ENCODE data around the gene HAAO. TPM values are rescaled to one million over a fixed set of nuclear protein-coding genes. Genes with fewer than 3 reads are reported as not detected.

Gene HAAO
- total RNA-seq, 1 experiment from 2014 or later, result 8.0 TPM

DNA sequence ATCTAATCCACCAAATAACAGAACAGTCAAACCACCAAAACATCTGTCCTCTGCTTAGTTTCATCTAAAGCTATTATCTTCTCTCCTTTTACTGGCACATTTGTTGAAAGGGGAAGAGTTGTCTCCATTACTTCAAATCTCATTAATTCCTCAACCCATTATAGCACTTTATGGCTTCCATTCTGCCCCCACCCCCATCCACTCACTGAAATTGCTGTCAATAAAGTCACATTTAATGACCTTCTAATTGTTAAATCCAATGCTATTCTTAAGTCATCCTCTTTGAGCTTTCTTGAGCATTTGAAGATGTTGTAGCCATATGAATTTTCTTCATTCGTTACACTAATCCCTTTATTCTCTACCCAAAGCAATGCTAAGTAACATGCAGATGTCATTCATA is 33.6 kb downstream of the HAAO start:
- no peak overlapping the region for H3K27ac Mint-ChIP-seq
- no peaks in the 10 kb centered on the region for H3K27me3 Mint-ChIP-seq (ENCODE audit: low read depth)
- CTCF ChIA-PET, result interaction anchor here (1.0 to 2.0 kb wide), 2 partner anchors 35 to 373 kb away, joined by 3 to 5 read pairs; no protein-coding TSS in a partner anchor
- H3K4me3 Mint-ChIP-seq, result no peak overlapping the region
- no peak for DNase-seq (ENCODE audit: low spot score)
- POLR2A ChIA-PET, result no interaction called here
- no peak for ATAC-seq
- TF ChIP-seq, protein P1, sequence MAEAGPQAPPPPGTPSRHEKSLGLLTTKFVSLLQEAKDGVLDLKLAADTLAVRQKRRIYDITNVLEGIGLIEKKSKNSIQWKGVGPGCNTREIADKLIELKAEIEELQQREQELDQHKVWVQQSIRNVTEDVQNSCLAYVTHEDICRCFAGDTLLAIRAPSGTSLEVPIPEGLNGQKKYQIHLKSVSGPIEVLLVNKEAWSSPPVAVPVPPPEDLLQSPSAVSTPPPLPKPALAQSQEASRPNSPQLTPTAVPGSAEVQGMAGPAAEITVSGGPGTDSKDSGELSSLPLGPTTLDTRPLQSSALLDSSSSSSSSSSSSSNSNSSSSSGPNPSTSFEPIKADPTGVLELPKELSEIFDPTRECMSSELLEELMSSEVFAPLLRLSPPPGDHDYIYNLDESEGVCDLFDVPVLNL (CRISPR knock-in tag; IDR thresholded peaks at IDR 0.05; ENCODE audit: borderline replicate concordance, low read depth), result no peak
- no peak for TF ChIP-seq MXD4 (CRISPR knock-in tag; IDR thresholded peaks at IDR 0.05; ENCODE audit: borderline replicate concordance)
- no peak for TF ChIP-seq KAT7 (CRISPR knock-in tag; IDR thresholded peaks at IDR 0.05; ENCODE audit: borderline replicate concordance)
- no peak for TF ChIP-seq ZBTB21 (CRISPR knock-in tag; IDR thresholded peaks at IDR 0.05; ENCODE audit: borderline replicate concordance)
- no peak for TF ChIP-seq SMAD4 (CRISPR knock-in tag; IDR thresholded peaks at IDR 0.05)
- TF ChIP-seq, protein P2, sequence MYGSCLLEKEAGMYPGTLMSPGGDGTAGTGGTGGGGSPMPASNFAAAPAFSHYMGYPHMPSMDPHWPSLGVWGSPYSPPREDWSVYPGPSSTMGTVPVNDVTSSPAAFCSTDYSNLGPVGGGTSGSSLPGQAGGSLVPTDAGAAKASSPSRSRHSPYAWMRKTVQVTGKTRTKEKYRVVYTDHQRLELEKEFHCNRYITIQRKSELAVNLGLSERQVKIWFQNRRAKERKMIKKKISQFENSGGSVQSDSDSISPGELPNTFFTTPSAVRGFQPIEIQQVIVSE (CRISPR knock-in tag; IDR thresholded peaks at IDR 0.05; ENCODE audit: borderline replicate concordance), result no peak
- TF ChIP-seq, protein P3, sequence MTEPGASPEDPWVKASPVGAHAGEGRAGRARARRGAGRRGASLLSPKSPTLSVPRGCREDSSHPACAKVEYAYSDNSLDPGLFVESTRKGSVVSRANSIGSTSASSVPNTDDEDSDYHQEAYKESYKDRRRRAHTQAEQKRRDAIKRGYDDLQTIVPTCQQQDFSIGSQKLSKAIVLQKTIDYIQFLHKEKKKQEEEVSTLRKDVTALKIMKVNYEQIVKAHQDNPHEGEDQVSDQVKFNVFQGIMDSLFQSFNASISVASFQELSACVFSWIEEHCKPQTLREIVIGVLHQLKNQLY (CRISPR knock-in tag; IDR thresholded peaks at IDR 0.05), result no peak
- peaks cover 3% of the 10 kb centered on the region; the same call in 1 of the 2 replicates for H3K36me3 Mint-ChIP-seq
- H3K9me3 Mint-ChIP-seq, result no peaks in the 10 kb centered on the region
- peaks cover 11% of the 10 kb centered on the region for H3K4me1 Mint-ChIP-seq

DNA sequence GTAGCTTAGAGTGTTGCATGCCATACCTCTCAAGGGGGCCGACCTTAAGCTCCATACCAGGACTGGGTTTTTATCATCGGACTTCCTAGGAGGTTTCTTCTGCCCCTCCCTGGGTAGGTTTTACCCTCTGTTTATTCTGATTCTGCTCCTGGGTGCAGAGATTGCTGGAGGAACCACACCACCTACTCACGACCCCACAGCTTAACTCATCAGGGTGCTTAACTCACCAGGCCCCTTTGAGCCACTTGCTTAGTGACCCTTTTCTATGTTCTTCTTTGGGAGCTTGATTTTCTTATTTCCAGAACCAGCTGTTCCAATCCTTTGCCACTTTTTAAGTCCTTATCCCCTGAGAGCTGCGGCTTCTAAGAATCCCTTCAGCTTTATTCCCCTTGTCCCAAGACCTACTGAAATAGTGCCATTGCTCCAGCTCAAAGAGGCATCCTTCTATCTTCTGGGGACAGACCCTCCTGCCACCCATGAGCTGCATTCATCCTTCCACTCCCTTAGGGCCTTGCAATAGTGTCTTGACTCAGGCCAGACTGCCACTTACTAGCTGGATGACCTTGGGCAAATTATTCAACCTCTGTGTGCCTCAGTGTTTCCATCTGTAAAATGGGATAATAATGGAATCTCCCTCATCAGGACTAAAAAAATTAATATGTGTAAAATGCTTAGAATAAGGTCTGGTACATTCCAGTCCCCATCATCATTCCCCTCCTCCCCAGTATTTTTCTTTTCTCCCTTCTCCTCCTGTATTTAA is 34.2 kb downstream of the HAAO start:
- Mint-ChIP-seq H3K9me3 (no peaks in the 10 kb centered on the region), H3K36me3 (no peaks in the 10 kb centered on the region; the same call in 1 of the 2 replicates), H3K4me1 (peaks cover 11% of the 10 kb centered on the region), H3K27ac (no peak overlapping the region), H3K27me3 (ENCODE audit: low read depth) (no peaks in the 10 kb centered on the region), H3K4me3 (no peak overlapping the region)
- no peak for DNase-seq (ENCODE audit: low spot score)
- TF ChIP-seq, protein P4, sequence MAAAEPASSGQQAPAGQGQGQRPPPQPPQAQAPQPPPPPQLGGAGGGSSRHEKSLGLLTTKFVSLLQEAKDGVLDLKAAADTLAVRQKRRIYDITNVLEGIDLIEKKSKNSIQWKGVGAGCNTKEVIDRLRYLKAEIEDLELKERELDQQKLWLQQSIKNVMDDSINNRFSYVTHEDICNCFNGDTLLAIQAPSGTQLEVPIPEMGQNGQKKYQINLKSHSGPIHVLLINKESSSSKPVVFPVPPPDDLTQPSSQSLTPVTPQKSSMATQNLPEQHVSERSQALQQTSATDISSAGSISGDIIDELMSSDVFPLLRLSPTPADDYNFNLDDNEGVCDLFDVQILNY (CRISPR knock-in tag; IDR thresholded peaks at IDR 0.05), result no peak
- TF ChIP-seq FOXJ3 (CRISPR knock-in tag; IDR thresholded peaks at IDR 0.05; ENCODE audit: borderline replicate concordance) (no peak), MXD4 (CRISPR knock-in tag; IDR thresholded peaks at IDR 0.05; ENCODE audit: borderline replicate concordance) (no peak)
- POLR2A ChIA-PET, result interaction anchor here (1.2 kb wide), 1 partner anchor 34 kb away, joined by 3 read pairs; the partner anchor contains the start of gene HAAO
- no peak for ATAC-seq
- CTCF ChIA-PET, result interaction anchor here (1.0 to 2.0 kb wide), 3 partner anchors 13 to 372 kb away, joined by 3 to 7 read pairs (median 5); no protein-coding TSS in a partner anchor

DNA sequence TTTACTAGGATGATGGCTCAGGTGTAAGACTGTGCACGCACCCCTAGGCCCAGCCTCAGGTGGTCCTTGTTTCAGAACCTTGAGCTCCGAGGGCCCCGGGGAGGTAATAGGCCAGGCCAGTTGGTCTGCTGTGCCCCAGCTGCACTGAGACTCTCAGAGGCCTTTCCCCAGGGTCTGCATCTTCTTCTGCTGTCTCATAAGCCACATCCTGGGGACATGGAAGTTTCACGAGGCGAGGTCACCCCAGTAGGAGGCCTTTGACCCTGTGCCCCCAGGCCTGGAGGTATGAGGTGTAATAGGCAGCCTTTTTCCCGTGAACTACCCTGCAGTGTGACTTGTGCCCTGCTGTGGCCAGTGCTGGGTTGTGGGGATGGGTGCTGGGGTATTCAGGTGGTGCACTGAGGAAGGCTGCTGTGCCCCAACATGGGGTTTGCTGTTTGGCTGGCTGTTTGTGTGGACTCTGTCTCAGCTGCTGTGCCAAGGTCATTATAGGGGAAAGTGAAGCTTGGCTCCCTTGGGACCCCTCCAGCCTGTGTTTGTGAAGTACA is 35.3 kb downstream of the HAAO start:
- DNase-seq (ENCODE audit: low spot score) (no peak), ATAC-seq (no peak)
- H3K27me3 Mint-ChIP-seq (ENCODE audit: low read depth), result no peaks in the 10 kb centered on the region
- no peaks in the 10 kb centered on the region for H3K36me3 Mint-ChIP-seq
- no peak overlapping the region for H3K4me3 Mint-ChIP-seq
- peaks cover 11% of the 10 kb centered on the region for H3K4me1 Mint-ChIP-seq
- ChIA-PET POLR2A (interaction anchor here (1.2 kb wide), 1 partner anchor 35 kb away, joined by 3 read pairs; the partner anchor contains the start of gene HAAO), CTCF (interaction anchor here (2.0 kb wide), 1 partner anchor 14 kb away, joined by 7 read pairs; no protein-coding TSS in a partner anchor)
- H3K27ac Mint-ChIP-seq, result no peak overlapping the region
- TF ChIP-seq CREM (CRISPR knock-in tag; IDR thresholded peaks at IDR 0.05), result no peak
- no peak for TF ChIP-seq TEAD1 (CRISPR knock-in tag; IDR thresholded peaks at IDR 0.05)
- no peak for TF ChIP-seq EMX1 (CRISPR knock-in tag; IDR thresholded peaks at IDR 0.05)
- no peak for TF ChIP-seq GTF2I (CRISPR knock-in tag; conservative IDR thresholded peaks at IDR 0.05)
- TF ChIP-seq TEAD4 (CRISPR knock-in tag; IDR thresholded peaks at IDR 0.05), result no peak
- TF ChIP-seq SOX15 (CRISPR knock-in tag; IDR thresholded peaks at IDR 0.05), result no peak
- TF ChIP-seq, protein P5, sequence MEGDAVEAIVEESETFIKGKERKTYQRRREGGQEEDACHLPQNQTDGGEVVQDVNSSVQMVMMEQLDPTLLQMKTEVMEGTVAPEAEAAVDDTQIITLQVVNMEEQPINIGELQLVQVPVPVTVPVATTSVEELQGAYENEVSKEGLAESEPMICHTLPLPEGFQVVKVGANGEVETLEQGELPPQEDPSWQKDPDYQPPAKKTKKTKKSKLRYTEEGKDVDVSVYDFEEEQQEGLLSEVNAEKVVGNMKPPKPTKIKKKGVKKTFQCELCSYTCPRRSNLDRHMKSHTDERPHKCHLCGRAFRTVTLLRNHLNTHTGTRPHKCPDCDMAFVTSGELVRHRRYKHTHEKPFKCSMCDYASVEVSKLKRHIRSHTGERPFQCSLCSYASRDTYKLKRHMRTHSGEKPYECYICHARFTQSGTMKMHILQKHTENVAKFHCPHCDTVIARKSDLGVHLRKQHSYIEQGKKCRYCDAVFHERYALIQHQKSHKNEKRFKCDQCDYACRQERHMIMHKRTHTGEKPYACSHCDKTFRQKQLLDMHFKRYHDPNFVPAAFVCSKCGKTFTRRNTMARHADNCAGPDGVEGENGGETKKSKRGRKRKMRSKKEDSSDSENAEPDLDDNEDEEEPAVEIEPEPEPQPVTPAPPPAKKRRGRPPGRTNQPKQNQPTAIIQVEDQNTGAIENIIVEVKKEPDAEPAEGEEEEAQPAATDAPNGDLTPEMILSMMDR (IDR thresholded peaks at IDR 0.05), result no peak
- TF ChIP-seq, protein P6, sequence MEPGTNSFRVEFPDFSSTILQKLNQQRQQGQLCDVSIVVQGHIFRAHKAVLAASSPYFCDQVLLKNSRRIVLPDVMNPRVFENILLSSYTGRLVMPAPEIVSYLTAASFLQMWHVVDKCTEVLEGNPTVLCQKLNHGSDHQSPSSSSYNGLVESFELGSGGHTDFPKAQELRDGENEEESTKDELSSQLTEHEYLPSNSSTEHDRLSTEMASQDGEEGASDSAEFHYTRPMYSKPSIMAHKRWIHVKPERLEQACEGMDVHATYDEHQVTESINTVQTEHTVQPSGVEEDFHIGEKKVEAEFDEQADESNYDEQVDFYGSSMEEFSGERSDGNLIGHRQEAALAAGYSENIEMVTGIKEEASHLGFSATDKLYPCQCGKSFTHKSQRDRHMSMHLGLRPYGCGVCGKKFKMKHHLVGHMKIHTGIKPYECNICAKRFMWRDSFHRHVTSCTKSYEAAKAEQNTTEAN (CRISPR knock-in tag; IDR thresholded peaks at IDR 0.05), result no peak
- no peaks in the 10 kb centered on the region for H3K9me3 Mint-ChIP-seq

All from WTC11 (cell line).